Panc1 (cell line): ENCODE measurements around the gene SLC49A3. TPM values are rescaled to one million over a fixed set of nuclear protein-coding genes. Genes with fewer than 3 reads are reported as not detected.
"Not testable (repeated sequence)": the region's sequence is repeated elsewhere in the genome, so short reads cannot be mapped to it uniquely, and the experiment has no call there.

Experiments used
- ATAC-seq: fragments of 200-7000 bp; cut with Tn5 transposase; 2 replicates; pipeline ENCODE4 v1.9.1; 2020; ENCODE audit warnings: mild to moderate bottlenecking, moderate library complexity
- BruUV-seq: library from RNA; stranded (reverse); fragments of 400-500 nt; replicated peaks from 2 replicates; lab custom pipeline; 2021; lab: Mats Ljungman, UMichigan
- CTCF ChIA-PET: fragments of 300-600 bp; sonication (Branson Sonifier 250); formaldehyde crosslinking; loops from one replicate; lab custom pipeline; 2022; ENCODE audit warnings: antibody characterized with exemption; lab: Charles Lee
- POLR2A ChIA-PET: fragments of 300-600 bp; sonication (Branson Sonifier 250); formaldehyde crosslinking; loops from one replicate; lab custom pipeline; 2022; ENCODE audit warnings: antibody characterized with exemption; lab: Charles Lee
- DNase-seq: peaks from one replicate; pipeline ENCODE4 v3.0.0-alpha.2; 2010; ENCODE audit warnings: low read depth, low spot score
- H3K27ac ChIP-seq: 2 replicates; pipeline ENCODE4 v1.5.1; 2011; ENCODE audit warnings: mild to moderate bottlenecking, low read length, inconsistent platforms
- H3K27me3 ChIP-seq: fragments of 200-500 bp; sonication (Bioruptor generic); 2 replicates; pipeline ENCODE4 v1.6.0; 2014; ENCODE audit warnings: low read length, inconsistent platforms; ENCODE audit not compliant: control insufficient read depth, insufficient read depth
- H3K36me3 ChIP-seq: fragments of 200-500 bp; sonication (Bioruptor generic); 2 replicates; pipeline ENCODE4 v1.5.1; 2014; ENCODE audit warnings: inconsistent platforms, mild to moderate bottlenecking, low read length, moderate library complexity; ENCODE audit not compliant: control insufficient read depth, insufficient read depth
- H3K4me1 ChIP-seq: 2 replicates; pipeline ENCODE4 v1.5.1; 2011; ENCODE audit warnings: inconsistent platforms, mild to moderate bottlenecking, low read length, moderate library complexity; ENCODE audit not compliant: control insufficient read depth, insufficient read depth
- H3K4me3 ChIP-seq, 2 experiments: 2 replicates each; pipeline ENCODE4 v1.5.1; 2011 to 2012; ENCODE audit warnings: low read depth in 2 of 2, low read length in 2 of 2, mild to moderate bottlenecking in 2 of 2, inconsistent platforms in 1 of 2, moderate library complexity in 1 of 2
- H3K9me3 ChIP-seq: fragments of 200-500 bp; sonication (Bioruptor generic); 2 replicates; pipeline ENCODE4 v1.5.1; 2014; ENCODE audit warnings: low read depth, mild to moderate bottlenecking, inconsistent platforms, low read length, moderate library complexity; ENCODE audit not compliant: control insufficient read depth, insufficient read depth
- CTCF ChIP-seq: fragments of 450-650 bp; IDR thresholded peaks from 2 replicates; pipeline ENCODE4 v1.5.1; 2017; ENCODE audit warnings: mild to moderate bottlenecking
- POLR2AphosphoS5 ChIP-seq: IDR thresholded peaks from 2 replicates; pipeline ENCODE4 v1.6.1; 2012; ENCODE audit warnings: mild to moderate bottlenecking, low read depth, low read length, moderate library complexity
- SIN3A ChIP-seq: IDR thresholded peaks from 2 replicates; pipeline ENCODE4 v1.6.1; 2012; ENCODE audit warnings: low read depth, mild to moderate bottlenecking, low read length, moderate library complexity, borderline replicate concordance; ENCODE audit not compliant: insufficient read depth
- TCF7L2 ChIP-seq: IDR thresholded peaks from 2 replicates; pipeline ENCODE4 v1.6.1; 2011; ENCODE audit warnings: mild to moderate bottlenecking, low read depth, low read length, inconsistent platforms
- in situ Hi-C: cut with HindIII; loops from 2 replicates; pipeline ENCODE4 v1.10.0; 2016; ENCODE audit warnings: low sequenced_read_pairs, low pct_unique_long_range_greater_than_20kb
- intact Hi-C: fragments of 100-400 bp; cut with micrococcal nuclease; formaldehyde crosslinking; loops from one replicate; pipeline ENCODE4 v1.10.0; 2022; ENCODE audit not compliant: unreplicated experiment
- total RNA-seq: library from RNA; stranded (reverse); gene quantifications from one replicate; pipeline ENCODE4 v1.2.1, GENCODE V29; 2021; ENCODE audit not compliant: unreplicated experiment
- TF ChIP-seq, protein P1 (sequence below), 2 experiments: IDR thresholded peaks; 2 replicates each; pipeline ENCODE4 v1.6.1; 2011 to 2012; ENCODE audit warnings: low read depth in 2 of 2, control low read depth in 1 of 2, low read length in 1 of 2, mild to moderate bottlenecking in 1 of 2, moderate library complexity in 1 of 2; ENCODE audit not compliant: insufficient read depth in 1 of 2

Gene SLC49A3
- total RNA-seq, 1 experiment from 2014 or later = 0.62 TPM

DNA sequence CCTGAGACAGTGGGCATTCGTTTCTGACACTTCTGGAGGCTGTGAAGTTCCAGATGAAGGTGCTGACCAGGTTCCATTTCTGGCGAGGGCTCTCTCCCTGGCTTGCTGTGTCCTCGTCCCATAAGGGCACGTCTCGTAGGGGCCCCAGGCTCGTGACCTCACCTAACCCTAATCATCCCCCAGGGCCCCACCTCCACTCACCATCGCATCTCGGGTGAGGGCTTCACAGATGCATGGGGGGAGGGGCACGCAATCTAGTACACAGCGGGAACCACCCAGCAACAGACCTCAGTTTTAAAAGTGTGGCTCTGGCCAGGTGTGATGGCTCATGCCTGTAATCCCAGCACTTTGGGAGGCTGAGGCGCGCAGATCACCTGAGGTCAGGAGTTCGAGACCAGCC, 41.5 kb downstream of the SLC49A3 start:
- CTCF ChIA-PET = no interaction called here
- no peak overlapping the region for H3K4me3 ChIP-seq
- H3K27me3 ChIP-seq = no peaks in the 10 kb centered on the region
- DNase-seq = no peak
- H3K36me3 ChIP-seq = no peaks in the 10 kb centered on the region
- no peaks in the 10 kb centered on the region for H3K4me1 ChIP-seq
- TF ChIP-seq POLR2AphosphoS5 (no peak), TCF7L2 (no peak), CTCF (no peak), SIN3A (no peak)
- TF ChIP-seq, protein P1, sequence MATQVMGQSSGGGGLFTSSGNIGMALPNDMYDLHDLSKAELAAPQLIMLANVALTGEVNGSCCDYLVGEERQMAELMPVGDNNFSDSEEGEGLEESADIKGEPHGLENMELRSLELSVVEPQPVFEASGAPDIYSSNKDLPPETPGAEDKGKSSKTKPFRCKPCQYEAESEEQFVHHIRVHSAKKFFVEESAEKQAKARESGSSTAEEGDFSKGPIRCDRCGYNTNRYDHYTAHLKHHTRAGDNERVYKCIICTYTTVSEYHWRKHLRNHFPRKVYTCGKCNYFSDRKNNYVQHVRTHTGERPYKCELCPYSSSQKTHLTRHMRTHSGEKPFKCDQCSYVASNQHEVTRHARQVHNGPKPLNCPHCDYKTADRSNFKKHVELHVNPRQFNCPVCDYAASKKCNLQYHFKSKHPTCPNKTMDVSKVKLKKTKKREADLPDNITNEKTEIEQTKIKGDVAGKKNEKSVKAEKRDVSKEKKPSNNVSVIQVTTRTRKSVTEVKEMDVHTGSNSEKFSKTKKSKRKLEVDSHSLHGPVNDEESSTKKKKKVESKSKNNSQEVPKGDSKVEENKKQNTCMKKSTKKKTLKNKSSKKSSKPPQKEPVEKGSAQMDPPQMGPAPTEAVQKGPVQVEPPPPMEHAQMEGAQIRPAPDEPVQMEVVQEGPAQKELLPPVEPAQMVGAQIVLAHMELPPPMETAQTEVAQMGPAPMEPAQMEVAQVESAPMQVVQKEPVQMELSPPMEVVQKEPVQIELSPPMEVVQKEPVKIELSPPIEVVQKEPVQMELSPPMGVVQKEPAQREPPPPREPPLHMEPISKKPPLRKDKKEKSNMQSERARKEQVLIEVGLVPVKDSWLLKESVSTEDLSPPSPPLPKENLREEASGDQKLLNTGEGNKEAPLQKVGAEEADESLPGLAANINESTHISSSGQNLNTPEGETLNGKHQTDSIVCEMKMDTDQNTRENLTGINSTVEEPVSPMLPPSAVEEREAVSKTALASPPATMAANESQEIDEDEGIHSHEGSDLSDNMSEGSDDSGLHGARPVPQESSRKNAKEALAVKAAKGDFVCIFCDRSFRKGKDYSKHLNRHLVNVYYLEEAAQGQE (IDR thresholded peaks at IDR 0.05; ENCODE audit: insufficient read depth in 1 of 2, low read depth in 2 of 2, low read length in 1 of 2) = no peak
- intact Hi-C loops (no loop called here), in situ Hi-C loops (no loop called here)
- POLR2A ChIA-PET = no interaction called here
- H3K9me3 ChIP-seq = no peaks in the 10 kb centered on the region
- no TSS peak for BruUV-seq
- H3K27ac ChIP-seq = no peak overlapping the region
- ATAC-seq = no peak

GRCh38 chr4:646460-646859, 42.5 kb downstream of the SLC49A3 start:
- no peak for DNase-seq
- no peak overlapping the region for H3K27ac ChIP-seq
- no peak for ATAC-seq
- POLR2A ChIA-PET = no interaction called here
- H3K9me3 ChIP-seq = no peaks in the 10 kb centered on the region
- intact Hi-C loops = no loop called here
- H3K36me3 ChIP-seq = no peaks in the 10 kb centered on the region
- CTCF ChIA-PET = no interaction called here
- in situ Hi-C loops = no loop called here
- H3K4me3 ChIP-seq = no peak overlapping the region
- TF ChIP-seq, protein P1 (IDR thresholded peaks at IDR 0.05; ENCODE audit: insufficient read depth in 1 of 2, low read depth in 2 of 2, low read length in 1 of 2) = no peak
- TF ChIP-seq POLR2AphosphoS5 (no peak), TCF7L2 (no peak), SIN3A (no peak), CTCF (no peak)
- H3K4me1 ChIP-seq = no peaks in the 10 kb centered on the region
- H3K27me3 ChIP-seq = no peaks in the 10 kb centered on the region
- BruUV-seq = no TSS peak

DNA sequence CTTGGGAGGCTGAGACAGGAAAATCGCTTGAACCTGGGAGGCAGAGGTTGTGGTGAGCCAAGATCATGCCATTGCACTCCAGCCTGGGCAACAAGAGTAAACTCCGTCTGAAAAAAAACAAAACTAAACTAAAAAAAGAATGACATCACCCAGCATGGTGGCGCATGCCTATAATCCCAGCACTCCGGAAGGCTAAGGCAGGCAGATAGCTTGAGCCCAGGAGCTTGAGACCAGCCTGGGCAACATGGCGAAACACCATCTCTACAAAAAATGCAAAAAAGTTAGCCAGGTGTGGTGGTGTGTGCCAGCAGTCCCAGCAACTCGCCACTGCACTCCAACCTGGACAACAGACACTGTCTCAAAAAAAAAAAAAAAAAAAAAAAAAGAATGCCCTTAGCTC, 46.6 kb downstream of the SLC49A3 start:
- H3K4me3 ChIP-seq, POLR2A ChIA-PET, ATAC-seq, H3K9me3 ChIP-seq, CTCF ChIA-PET, intact Hi-C loops, H3K27ac ChIP-seq, DNase-seq, BruUV-seq, H3K36me3 ChIP-seq, H3K27me3 ChIP-seq, in situ Hi-C loops, H3K4me1 ChIP-seq: not testable (repeated sequence)
